ENCODE data around the gene RASSF3.

- TF ChIP-seq, protein P1, sequence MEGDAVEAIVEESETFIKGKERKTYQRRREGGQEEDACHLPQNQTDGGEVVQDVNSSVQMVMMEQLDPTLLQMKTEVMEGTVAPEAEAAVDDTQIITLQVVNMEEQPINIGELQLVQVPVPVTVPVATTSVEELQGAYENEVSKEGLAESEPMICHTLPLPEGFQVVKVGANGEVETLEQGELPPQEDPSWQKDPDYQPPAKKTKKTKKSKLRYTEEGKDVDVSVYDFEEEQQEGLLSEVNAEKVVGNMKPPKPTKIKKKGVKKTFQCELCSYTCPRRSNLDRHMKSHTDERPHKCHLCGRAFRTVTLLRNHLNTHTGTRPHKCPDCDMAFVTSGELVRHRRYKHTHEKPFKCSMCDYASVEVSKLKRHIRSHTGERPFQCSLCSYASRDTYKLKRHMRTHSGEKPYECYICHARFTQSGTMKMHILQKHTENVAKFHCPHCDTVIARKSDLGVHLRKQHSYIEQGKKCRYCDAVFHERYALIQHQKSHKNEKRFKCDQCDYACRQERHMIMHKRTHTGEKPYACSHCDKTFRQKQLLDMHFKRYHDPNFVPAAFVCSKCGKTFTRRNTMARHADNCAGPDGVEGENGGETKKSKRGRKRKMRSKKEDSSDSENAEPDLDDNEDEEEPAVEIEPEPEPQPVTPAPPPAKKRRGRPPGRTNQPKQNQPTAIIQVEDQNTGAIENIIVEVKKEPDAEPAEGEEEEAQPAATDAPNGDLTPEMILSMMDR (IDR thresholded peaks at IDR 0.05; ENCODE audit: low read depth, low read length), result no peak
- no peak for TF ChIP-seq EZH2phosphoT487 (IDR thresholded peaks at IDR 0.05; ENCODE audit: low read depth)
These were observed 99.1 kb downstream of the RASSF3 start for GRCh38 chr12:64709429-64709828.

Data from OCI-LY3 (cell line).